Tibial artery (tissue), 4 donors: ENCODE results near the gene PROX2.

ENCODE experiments used
- DNase-seq, 2 donors: peaks; one replicate each; pipeline ENCODE4 v3.0.0-alpha.2; 2019
- H3K27ac ChIP-seq, 2 donors: fragments of 200-600 bp; sonication (generic) in 1 of 2; 1 replicate in 1 of 2; 2 replicates in 1 of 2; pipeline ENCODE4 v1.5.1; 2018 to 2019; ENCODE audit warnings: mild to moderate bottlenecking in 1 of 2
- H3K27me3 ChIP-seq, 2 donors: fragments of 200-600 bp; sonication (generic) in 1 of 2; one replicate each; pipeline versions ENCODE4 v1.5.1 to v1.6.0; 2016 to 2019
- H3K36me3 ChIP-seq, 3 donors: fragments of 200-600 bp; sonication (generic) in 2 of 3; one replicate each; pipeline ENCODE4 v1.5.1; 2016 to 2019; ENCODE audit warnings: mild to moderate bottlenecking in 2 of 3
- H3K4me1 ChIP-seq, 4 donors: fragments of 200-600 bp; sonication (generic) in 2 of 4; 1 replicate in 3 of 4; 2 replicates in 1 of 4; pipeline ENCODE4 v1.5.1; 2016 to 2019
- H3K4me3 ChIP-seq, 2 donors: fragments of 200-600 bp; sonication (generic) in 1 of 2; 1 replicate in 1 of 2; 2 replicates in 1 of 2; pipeline ENCODE4 v1.5.1; 2018 to 2019; ENCODE audit warnings: mild to moderate bottlenecking in 2 of 2
- H3K9me3 ChIP-seq, 3 donors: fragments of 200-600 bp; sonication (generic) in 1 of 3; one replicate each; pipeline ENCODE4 v1.5.1; 2016 to 2019
- CTCF ChIP-seq, 2 experiments: fragments of 200-600 bp in 1 of 2; fragments of 450-650 bp in 1 of 2; IDR thresholded peaks; one replicate each; pipeline ENCODE4 v1.5.1; 2017 to 2019; ENCODE audit warnings: antibody characterized with exemption in 2 of 2, mild to moderate bottlenecking in 1 of 2, moderate library complexity in 1 of 2
- intact Hi-C: fragments of 100-400 bp; cut with DNase I; formaldehyde crosslinking; loops from one replicate; pipeline ENCODE4 v1.15.0; 2023; ENCODE audit warnings: low total_unique reads

PROX2 gene

GRCh38 chr14:74912801-74913200 is 36.9 kb upstream of the PROX2 start:
- Histone ChIP-seq H3K27me3 (no peaks in the 10 kb centered on the region), H3K4me3 (no peak overlapping the region), H3K27ac (no peak overlapping the region), H3K4me1 (peaks cover 0 to 33% (median 16%) of the 10 kb centered on the region in 4 donors), H3K9me3 (no peaks in the 10 kb centered on the region), H3K36me3 (no peaks in the 10 kb centered on the region)
- no peak for TF ChIP-seq CTCF (IDR thresholded peaks at IDR 0.05)
- peak in 1 of 2 donors; percentile 55 for DNase-seq
- intact Hi-C loops, result no loop called here

- H3K27me3 ChIP-seq, result no peaks in the 10 kb centered on the region
- H3K4me1 ChIP-seq, result peaks cover 0 to 33% (median 14%) of the 10 kb centered on the region in 4 donors
- H3K27ac ChIP-seq, result no peak overlapping the region
- H3K4me3 ChIP-seq, result no peak overlapping the region
- DNase-seq, result peak in 1 of 2 donors; percentile 42
- H3K9me3 ChIP-seq, result no peaks in the 10 kb centered on the region
- no peak for TF ChIP-seq CTCF (IDR thresholded peaks at IDR 0.05)
- intact Hi-C loops, result no loop called here
- H3K36me3 ChIP-seq, result no peaks in the 10 kb centered on the region
These were observed 36.2 kb upstream of the PROX2 start for GRCh38 chr14:74912111-74912510.

GRCh38 chr14:74911704-74912103 is 35.8 kb upstream of the PROX2 start:
- Histone ChIP-seq H3K4me3 (no peak overlapping the region), H3K9me3 (no peaks in the 10 kb centered on the region), H3K27me3 (no peaks in the 10 kb centered on the region), H3K4me1 (peaks cover 0 to 32% (median 11%) of the 10 kb centered on the region in 4 donors), H3K27ac (no peak overlapping the region), H3K36me3 (no peaks in the 10 kb centered on the region)
- intact Hi-C loops, result no loop called here
- DNase-seq, result peak in 1 of 2 donors; percentile 57
- no peak for TF ChIP-seq CTCF (IDR thresholded peaks at IDR 0.05)

- H3K4me3 ChIP-seq, result no peak overlapping the region
- peaks cover 0 to 32% (median 11%) of the 10 kb centered on the region in 4 donors for H3K4me1 ChIP-seq
- H3K27ac ChIP-seq, result no peak overlapping the region
- TF ChIP-seq CTCF (IDR thresholded peaks at IDR 0.05), result no peak
- H3K27me3 ChIP-seq, result no peaks in the 10 kb centered on the region
- intact Hi-C loops, result no loop called here
- DNase-seq, result peak in 1 of 2 donors; percentile 42
- no peaks in the 10 kb centered on the region for H3K9me3 ChIP-seq
- H3K36me3 ChIP-seq, result no peaks in the 10 kb centered on the region
These were observed 35.3 kb upstream of the PROX2 start for GRCh38 chr14:74911221-74911620.

GRCh38 chr14:74910556-74910955 is 34.6 kb upstream of the PROX2 start:
- intact Hi-C loops, result no loop called here
- no peaks in the 10 kb centered on the region for H3K27me3 ChIP-seq
- H3K27ac ChIP-seq, result no peak overlapping the region
- H3K36me3 ChIP-seq, result peaks cover 0 to under 1% (median 0%) of the 10 kb centered on the region in 3 donors
- H3K4me1 ChIP-seq, result peaks cover 0 to 36% (median 14%) of the 10 kb centered on the region in 4 donors
- no peaks in the 10 kb centered on the region for H3K9me3 ChIP-seq
- DNase-seq, result peak in 1 of 2 donors; percentile 49
- TF ChIP-seq CTCF (IDR thresholded peaks at IDR 0.05), result no peak
- H3K4me3 ChIP-seq, result no peak overlapping the region

GRCh38 chr14:74909911-74910310 is 34.0 kb upstream of the PROX2 start:
- Histone ChIP-seq H3K4me1 (peaks cover 0 to 36% (median 15%) of the 10 kb centered on the region in 4 donors), H3K27me3 (no peaks in the 10 kb centered on the region), H3K27ac (no peak overlapping the region), H3K9me3 (no peaks in the 10 kb centered on the region), H3K36me3 (peaks cover 0 to 4% (median 0%) of the 10 kb centered on the region in 3 donors), H3K4me3 (no peak overlapping the region)
- no peak for TF ChIP-seq CTCF (IDR thresholded peaks at IDR 0.05)
- peak in 1 of 2 donors; percentile 54 for DNase-seq
- intact Hi-C loops, result no loop called here
